ENCODE results near the gene LAMC3.
A peak's percentile ranks its signal among the peaks of the same experiment; 100 is the strongest.
"Not testable (repeated sequence)": the region's sequence is repeated elsewhere in the genome, so short reads cannot be mapped to it uniquely, and the experiment has no call there.

The LAMC3 gene

DNA sequence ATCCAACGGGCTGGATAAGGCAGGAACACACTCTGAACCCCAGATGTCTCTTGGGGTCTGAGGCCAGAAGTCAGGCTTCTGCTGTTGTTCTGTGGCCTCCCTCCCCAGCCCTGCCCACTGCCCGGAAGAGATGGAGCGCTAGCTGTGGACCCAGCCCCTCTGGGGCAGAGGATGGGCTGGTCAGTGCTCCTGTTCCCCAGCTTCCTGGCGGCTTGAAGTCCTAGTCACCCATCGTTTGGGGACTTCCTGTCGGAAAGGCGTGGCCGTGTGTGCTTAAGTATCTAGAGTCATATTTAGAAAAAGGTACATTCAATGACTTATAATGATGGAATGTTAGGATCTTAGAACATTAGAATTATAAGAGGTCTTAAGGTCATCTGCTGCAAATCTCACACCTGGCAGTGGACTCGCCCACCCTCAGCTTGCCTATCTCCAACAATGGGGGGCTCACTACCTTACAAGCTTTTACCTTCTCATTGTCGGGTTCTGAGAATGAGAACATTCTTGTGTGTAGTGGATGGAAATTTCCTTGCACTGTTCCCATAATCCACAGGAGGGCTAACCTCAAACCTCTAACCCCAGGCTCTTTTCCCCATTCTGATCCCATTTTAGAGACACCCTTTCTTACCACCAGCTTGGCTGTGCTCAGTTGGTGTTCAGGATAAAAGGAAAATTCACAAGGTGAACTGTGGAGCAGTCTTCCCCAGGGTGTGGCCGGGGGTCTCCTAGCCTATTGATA lies 74.0 kb downstream of the LAMC3 start:
- DNase-seq: no peak

DNA sequence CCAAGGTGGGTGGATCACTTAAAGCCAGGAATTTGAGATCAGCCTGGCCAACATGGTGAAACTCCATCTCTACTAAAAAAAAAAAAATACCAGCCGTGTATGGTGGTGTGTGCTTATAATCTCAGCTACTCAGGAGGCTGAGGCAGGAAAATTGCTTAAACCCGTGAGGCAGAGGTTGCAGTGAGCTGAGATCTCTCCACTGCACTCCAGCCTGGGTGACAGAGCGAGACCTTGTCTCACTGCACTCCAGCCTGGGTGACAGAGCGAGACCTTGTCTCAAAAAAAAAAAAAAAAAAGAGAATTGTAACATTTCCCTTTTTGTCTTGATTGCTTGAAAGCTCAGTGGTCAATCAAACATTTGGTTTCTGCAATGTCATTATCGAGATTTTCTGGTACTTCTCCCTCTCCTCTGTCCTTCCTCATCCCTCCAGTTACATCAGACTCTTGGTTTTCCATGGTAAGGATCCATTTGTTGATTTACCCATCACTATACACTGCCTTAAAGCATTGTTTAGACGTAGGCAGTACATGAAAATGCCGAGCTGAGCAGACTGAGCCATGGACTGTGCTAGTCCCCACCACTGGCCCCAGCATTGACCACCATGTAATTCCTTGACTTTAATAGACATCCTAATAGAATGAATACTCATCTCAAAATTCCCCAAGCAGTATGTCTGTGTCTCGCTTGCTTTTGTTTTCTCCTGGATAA lies 75.8 kb downstream of the LAMC3 start:
- no peak for DNase-seq

DNA sequence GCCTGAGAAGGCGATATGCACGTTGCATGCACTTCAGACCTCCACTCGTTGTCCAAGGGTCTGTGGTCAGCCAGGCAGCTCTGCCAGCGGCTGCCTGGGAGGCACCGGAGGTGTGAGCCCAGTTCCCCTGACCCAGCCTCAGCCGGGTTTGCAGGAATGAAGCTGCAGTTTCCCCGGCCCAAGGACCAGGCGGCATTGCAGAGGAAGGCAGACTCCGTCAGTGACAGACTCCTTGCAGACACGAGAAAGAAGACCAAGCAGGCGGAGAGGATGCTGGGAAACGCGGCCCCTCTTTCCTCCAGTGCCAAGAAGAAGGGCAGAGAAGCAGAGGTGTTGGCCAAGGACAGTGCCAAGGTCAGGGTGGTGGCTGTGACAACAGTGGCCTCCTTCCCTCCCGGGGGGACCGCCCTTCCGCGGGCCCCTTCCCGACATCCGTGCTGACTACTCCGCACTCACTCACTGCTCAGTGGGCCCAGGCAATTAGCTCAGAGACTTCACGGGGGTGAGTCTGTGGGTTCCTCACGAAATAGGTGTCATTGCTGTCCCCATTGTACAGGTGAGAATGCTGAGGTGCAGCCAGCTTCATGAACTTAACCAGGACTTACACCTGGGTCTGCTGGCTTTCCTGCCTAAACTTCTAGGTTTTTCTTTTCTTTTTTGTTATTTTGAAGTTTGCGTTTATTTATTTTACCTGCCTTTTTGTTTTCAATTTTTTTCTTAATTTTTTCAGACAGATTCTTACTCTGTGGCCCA lies 76.6 kb downstream of the LAMC3 start:
- DNase-seq: no peak

DNA sequence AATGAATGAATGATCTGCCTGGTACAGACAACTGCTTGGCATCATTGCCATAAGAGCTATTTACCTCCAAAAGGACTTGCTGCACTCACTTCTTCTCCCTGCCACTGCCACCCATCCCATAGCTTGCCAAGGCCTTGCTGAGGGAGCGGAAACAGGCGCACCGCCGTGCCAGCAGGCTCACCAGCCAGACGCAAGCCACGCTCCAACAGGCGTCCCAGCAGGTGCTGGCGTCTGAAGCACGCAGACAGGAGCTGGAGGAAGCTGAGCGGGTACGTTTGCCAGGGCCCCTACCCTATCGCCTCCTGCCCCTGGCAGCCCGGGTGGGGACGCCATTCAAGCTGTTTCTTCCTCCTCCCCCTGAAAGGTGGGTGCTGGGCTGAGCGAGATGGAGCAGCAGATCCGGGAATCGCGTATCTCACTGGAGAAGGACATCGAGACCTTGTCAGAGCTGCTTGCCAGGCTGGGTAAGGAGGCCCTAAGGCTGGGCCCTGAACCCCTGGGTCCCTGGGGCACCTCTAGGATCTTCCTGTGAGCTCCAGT lies 78.5 kb downstream of the LAMC3 start:
- DNase-seq: no peak

DNA sequence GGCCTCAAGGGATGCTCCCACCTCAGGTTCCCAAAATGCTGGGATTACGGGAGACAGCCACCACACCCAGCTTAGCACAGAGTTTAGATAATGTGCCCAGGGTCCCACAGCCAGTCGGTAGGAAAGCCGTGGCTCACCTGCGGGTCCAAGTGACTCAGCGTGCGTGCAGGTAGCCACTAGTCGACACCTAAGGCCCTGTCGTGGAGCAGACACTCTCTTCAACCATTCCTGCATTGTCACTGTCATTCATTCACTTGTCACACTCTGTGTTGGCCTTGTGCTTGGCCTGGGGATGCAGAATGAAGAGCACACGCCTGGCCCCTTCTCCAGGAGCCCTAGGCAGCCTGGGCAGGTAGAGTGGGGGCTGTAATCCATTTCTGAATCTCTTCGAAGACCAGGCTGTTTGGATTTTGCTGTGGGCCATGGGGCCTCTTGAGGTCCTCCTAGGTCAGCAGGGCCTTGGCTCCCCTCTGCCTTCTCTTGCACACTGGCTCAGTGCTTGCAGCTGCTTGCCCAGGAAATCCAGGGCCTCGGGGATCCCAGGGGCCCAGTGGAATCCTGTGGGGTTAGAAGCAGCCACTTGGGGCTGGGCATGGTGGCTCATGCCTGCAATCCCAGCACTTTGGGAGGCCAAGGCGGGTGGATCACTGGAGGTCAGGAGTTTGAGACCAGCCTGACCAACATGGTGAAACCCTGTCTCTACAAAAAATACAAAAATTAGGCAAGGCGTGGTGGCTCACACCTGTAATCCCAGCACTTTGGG lies 81.2 kb downstream of the LAMC3 start:
- DNase-seq: no peak

DNA sequence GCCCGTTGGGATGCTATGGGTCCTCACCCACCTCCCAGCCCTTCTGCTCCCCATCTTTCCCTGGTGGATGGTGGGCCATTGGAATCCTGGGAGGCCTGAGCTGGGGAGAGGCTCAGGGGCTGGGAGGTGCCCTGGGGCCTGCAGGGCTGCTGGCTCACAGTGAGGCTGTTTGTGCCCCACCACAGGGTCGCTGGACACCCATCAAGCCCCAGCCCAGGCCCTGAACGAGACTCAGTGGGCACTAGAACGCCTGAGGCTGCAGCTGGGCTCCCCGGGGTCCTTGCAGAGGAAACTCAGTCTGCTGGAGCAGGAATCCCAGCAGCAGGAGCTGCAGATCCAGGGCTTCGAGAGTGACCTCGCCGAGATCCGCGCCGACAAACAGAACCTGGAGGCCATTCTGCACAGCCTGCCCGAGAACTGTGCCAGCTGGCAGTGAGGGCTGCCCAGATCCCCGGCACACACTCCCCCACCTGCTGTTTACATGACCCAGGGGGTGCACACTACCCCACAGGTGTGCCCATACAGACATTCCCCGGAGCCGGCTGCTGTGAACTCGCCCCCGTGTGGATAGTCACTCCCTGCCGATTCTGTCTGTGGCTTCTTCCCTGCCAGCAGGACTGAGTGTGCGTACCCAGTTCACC lies 82.5 kb downstream of the LAMC3 start:
- DNase-seq: no peak

DNA sequence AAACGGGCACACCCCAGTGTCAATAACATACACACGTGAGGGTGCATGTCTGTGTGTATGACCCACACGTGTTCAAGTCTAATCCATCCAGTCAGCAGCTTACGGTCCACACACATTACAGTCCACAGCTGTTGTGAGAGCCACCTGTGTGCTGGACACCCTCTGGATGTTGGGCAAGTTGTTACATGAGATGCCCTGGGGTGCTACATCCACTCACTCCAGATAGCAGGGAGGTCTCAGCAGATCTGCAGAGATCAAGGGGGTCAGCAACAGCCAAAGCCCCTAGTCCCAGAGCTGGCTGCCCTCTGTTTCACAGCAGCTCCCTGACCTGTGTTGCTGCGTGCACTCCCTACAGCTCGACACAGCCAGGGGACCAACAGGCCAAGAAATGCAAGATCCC lies 83.1 kb downstream of the LAMC3 start:
- DNase-seq: no peak

DNA sequence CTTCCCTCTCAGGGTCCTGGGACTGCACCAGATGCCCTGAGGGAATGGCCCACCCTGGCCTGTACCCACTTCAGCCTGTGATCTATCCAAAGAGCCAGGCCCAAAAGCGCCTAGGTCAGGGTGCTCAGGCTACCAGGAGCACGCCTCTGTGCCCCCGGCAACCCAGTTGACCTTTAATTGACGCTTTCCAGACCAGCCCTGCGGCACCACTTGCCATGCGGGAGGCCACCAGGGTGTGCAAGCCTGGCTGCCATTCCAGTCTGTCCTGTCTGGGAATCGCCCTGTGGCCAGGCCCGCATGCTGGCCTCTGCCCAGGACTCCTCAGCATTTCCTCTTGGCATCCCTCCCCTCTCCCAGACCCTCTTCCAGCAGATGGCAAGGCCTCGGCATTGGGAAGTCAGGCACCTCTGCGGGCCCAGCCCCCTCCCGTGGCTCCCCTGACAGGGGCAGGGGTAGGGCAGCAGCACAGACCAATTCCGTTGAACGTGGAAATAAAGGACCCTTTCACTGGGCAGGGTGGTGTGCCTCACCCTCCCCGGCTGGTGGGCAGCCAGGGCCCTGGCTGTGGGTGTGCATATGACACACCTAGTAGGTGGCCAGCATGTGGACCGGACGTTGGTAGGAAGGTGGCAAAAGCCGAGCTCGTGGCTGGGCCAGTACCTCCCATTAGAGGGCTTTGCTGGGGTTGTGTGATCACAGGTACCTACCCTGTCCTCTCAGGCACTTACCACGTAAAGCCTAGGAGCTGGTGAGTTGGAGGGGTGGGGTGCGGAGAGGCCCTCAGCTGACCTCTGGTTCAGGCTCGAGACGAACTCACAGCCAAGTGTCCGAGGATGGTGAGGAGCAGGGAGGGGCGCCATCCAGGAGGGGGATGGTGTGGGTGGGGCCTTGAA lies 83.8 kb downstream of the LAMC3 start:
- DNase-seq: no peak

DNA sequence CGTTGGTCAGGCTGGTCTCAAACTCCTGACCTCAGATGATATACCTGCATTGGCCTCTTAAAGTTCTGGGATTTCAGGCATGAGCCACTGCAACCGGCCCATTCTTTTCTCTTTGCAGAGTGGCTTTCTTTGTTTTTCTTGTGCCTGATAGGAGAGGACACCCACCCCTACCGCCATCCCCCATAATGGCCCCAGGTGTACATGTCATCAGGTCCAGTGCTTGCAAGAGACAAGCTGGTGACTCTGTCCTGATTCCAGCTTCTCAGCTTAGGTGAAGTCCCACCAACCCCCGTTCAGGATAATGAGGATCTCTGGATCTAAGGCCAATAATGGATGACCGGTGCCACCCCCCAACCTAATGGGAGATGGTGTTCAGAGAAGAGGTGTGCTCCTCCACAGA lies 85.0 kb downstream of the LAMC3 start:
- no peak for DNase-seq

DNA sequence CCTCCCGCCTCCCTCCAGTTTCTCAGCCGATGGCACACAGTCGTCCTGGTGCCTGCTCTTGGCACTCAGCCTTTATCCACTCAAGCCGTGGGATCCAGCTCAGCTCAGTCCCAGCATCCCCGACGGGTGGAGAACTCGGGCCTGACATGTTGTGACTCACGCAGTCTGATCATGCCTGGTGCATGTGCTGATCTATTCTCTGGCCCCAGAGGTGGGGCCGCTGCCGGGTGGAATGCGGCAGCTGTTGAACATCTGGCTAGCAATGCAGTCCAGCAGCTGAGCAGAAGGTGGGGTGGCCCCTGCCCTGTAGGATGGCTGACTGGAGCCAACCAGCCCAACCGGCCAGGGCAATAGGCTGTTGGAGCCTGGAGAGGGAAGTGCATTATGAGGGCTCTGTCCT lies 85.6 kb downstream of the LAMC3 start:
- DNase-seq: no peak

DNA sequence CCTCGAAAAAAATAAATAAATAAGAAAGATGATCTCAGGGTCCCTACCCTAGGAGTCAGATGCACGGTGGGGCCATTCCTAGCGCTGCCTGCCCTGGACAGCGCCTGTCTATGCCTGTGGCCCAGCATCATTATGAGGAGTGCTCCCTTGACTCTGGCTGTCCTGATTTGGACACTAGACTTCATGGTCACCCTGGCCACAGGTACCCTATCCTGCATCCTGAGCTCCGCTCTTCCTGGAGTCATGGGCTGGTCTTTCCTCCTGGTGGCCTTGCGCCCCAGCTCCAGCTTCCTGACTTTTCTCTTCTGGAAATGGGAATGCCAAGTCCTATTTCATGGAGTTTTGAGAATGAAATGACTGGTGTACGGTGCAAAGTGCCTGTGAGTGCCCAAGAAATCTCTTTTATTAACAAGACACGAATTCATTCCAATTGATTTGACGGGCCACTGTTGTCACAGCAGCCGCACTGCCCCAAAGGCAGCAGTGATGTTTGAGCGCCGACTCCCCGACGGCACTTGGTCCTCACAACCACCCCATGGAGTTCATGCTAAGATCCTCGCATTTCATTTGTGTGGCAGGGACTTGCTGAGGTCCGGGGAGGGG lies 86.8 kb downstream of the LAMC3 start:
- DNase-seq: no peak

DNA sequence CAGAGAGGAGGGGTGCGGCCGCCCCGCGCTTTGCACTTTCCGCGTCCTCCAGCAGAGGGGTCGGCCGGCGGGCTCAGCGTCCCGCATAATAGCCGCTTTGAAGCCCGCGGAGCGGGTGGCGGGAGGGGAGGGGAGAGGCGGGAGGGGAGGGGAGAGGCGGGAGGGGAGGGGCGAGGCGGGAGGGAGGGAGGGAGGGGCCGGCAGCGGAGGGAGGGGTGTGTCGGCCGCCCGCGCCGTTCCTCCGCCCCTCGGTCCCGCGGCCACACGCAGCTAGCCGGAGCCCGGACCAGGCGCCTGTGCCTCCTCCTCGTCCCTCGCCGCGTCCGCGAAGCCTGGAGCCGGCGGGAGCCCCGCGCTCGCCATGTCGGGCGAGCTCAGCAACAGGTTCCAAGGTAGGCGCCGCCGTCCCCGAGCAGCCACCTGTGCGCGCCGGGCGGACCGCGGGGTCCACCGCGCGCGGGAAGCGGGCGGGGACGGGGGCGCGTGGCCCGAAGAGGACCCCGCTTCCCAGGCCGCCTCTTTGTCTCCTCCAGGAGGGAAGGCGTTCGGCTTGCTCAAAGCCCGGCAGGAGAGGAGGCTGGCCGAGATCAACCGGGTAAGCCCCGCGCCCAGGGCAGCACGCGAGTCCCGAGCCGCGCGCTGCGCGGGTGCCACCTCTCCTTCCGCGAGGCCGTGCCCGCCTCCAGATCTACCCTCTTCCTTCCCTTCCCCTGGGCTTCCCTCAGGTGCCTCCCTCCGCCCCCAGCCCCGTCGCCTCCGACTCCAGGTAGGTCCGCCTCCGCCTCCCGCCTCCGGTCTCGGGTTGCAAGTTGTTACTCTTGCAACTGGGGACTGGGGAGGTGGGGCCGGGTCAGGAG lies 87.5 kb downstream of the LAMC3 start, which contains the start of gene AIF1L:
TSS of gene AIF1L (plus strand) at position 263 of the 857 bp plus-strand sequence. CDS start at position 362, 99 bp downstream.
- DNase-seq: peak; percentile 59

DNA sequence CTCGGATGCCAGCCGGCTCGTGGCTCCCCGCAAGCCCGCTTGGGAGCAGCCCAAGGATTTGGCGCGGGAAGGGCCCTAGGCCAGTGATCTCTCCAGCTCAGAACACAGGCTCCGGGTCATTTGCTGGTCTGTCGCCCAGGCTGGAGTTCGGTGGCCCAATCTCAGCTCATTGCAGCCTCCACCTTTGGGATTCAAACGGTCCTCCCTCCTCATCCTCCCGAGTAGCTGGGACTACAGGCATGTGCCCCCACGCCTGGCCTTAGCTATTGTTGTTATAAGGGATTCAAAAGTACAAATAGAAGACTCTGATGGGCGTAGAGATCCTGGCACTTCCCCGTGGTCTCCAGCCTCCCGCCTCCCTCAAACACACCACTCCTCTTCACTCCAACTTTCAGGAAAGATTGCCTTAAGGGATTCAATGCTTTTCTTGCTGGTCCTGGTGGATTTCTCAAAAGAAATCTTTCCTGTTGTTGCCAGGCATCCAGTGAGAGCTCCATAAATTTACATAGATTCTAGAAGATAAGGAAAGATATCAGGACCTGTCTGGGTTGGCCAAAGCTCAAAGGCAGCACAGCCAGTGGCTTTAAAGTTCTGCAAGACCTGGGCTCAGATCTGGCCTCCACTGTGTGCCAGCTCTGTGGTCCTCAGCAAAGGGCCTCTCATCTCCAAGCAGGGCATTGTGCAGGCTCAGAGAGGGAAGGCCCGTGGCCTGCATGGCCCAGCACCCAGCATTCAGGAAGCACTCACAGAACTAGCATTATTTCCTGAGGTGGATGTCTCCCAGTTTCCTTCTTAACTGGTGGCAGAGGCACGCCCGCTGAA lies 88.4 kb downstream of the LAMC3 start:
- DNase-seq: no peak

DNA sequence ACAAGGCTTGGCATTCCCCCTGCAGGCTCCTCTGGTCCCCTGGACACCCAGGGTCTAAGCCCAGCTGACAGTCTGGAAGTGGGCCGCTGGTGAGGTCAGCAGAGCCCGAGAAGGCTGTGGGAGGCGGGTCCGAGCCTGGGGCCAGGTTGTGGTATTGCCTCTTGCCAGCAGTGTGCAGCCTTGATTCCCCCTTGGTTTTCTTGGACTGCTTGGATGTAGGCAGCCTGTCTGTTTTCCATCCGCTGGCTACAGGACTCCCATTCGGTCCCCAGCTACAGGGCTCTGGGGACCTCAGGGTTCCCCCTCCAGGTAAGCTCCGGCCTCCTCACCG lies 88.9 kb downstream of the LAMC3 start:
- no peak for DNase-seq

DNA sequence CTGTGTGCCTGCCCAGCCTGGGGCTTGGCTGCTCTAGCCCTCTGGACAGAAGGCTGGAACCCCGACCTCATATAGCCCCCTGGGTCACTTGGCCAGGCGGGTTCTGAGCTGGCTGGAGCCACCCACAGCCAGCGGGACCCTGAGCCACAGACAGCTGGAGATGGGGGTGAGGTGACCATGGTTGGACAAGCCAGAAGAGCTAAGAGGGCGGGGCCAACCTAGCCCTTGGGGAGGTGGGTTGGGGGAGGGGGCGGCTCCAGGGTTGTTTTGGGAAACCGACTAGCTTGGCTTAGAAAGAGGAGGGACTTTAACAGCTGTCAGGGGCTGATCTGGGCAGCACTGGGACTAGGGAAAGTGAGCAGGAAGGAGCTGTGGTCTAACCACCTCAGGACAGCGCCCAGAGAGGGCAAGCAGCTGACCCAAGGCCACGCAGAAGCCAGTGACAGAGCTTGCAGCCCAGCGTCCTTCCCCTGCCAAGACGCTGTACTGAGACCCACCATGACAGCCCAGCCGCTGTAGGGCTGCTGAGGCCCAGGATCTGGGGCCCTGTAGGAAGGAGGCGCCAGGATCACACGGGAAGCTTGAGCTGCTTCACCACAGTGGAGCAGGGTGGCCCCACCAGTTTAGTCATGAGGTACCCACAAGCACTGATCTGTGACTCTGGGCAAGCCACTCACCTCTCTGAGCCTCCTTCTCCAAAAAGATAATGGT lies 89.6 kb downstream of the LAMC3 start:
- DNase-seq: no peak

DNA sequence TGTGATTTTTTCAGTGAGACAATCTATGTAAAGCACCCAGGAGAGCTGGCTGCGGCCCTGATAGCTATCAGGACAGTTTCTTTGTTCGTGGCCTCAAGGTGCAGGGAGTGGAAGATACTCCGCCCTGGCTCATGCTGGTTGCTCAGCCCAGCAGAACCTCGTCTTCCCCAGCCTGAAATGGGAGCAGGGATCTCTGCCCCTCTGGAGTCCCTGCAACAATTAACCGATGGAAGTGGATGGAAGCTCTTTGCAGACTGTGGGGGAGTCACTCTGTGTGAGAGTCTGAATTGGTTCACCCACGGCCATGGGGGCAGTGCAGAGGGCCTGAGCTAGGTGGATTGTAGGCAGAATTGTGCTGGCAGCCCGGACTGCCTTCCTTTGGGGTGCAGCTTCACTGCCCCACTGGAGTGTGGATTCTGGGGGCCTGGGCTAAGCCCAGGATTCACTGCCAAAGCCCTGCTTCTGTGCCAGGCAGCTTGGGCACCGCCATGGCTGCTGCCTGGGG lies 90.2 kb downstream of the LAMC3 start:
- no peak for DNase-seq

DNA sequence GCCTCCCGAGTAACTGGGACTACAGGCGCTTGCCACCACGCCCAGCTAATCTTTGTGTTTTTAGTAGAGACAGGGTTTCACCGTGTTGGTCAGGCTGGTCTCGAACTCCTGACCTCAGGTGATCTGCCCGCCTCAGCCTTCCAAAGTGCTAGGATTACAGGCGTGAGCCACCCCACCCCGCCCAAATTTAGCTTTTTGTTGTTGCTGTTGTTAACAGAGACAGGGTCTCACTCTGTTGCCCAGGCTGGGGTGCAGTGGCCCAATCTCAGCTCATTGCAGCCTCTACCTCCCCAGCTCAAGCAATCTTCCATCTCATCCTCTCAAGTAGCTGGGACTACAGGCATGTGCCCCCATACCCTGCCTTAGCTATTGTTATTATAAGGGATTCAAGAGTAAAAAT lies 90.9 kb downstream of the LAMC3 start:
- not testable (repeated sequence) for DNase-seq

DNA sequence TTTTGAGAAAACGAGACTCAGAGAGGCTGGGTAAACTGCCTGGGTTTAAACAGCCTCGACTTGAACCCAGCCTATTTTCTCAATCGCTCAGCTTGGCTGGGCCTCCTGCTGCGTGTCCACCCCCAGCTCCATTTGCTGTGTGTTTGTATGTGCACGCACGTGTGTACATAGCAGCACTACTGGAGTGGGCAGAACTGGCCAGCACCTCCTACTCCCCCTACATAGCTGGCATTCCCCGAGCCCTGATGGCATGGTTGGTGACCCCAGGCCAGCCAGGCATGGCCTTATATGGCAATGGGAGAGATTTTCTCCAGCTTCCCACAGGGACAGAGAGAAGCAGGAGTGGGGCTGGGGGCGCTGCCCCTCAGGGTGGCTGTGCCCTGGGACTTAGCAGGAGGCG lies 91.5 kb downstream of the LAMC3 start:
- DNase-seq: no peak
